Mesendoderm (in vitro differentiated cells): ENCODE measurements around the gene IL36B.

ENCODE experiments used
- DNase-seq: peaks from one replicate; pipeline ENCODE4 v3.0.0; 2013
- H2AK5ac ChIP-seq: 2 replicates; pipeline ENCODE4 v1.6.1; 2013; ENCODE audit warnings: low read length, inconsistent platforms
- H2BK120ac ChIP-seq: 2 replicates; pipeline ENCODE4 v1.6.1; 2013; ENCODE audit warnings: low read depth, mild to moderate bottlenecking, low read length, moderate library complexity, mixed read lengths
- H2BK15ac ChIP-seq: replicated peaks from 2 replicates; pipeline ENCODE4 v1.6.1; 2013; ENCODE audit warnings: low read depth, mild to moderate bottlenecking, moderate library complexity
- H2BK5ac ChIP-seq: 2 replicates; pipeline ENCODE4 v1.6.1; 2013; ENCODE audit warnings: low read length, inconsistent platforms
- H3K18ac ChIP-seq: 2 replicates; pipeline ENCODE4 v1.6.1; 2013; ENCODE audit warnings: mild to moderate bottlenecking, low read length, mixed read lengths
- H3K23ac ChIP-seq: one replicate; pipeline ENCODE4 v1.6.1; 2013; ENCODE audit warnings: low read length
- H3K27ac ChIP-seq: 2 replicates; pipeline ENCODE4 v1.5.1; 2013; ENCODE audit warnings: low read depth, mild to moderate bottlenecking, inconsistent platforms, low read length, moderate library complexity
- H3K27me3 ChIP-seq: 2 replicates; pipeline ENCODE4 v1.6.1; 2013; ENCODE audit warnings: low read length, control low read depth, mild to moderate bottlenecking, inconsistent platforms; ENCODE audit not compliant: insufficient read depth, poor library complexity
- H3K36me3 ChIP-seq: 2 replicates; pipeline ENCODE4 v1.6.1; 2013; ENCODE audit warnings: low read length, inconsistent platforms; ENCODE audit not compliant: control insufficient read depth, insufficient read depth
- H3K4ac ChIP-seq: one replicate; pipeline ENCODE4 v1.6.1; 2013; ENCODE audit warnings: low read depth, mild to moderate bottlenecking, low read length, moderate library complexity
- H3K4me1 ChIP-seq: 2 replicates; pipeline ENCODE4 v1.6.1; 2013; ENCODE audit warnings: low read depth, low read length, inconsistent platforms; ENCODE audit not compliant: control insufficient read depth
- H3K4me2 ChIP-seq: 2 replicates; pipeline ENCODE4 v1.6.1; 2013; ENCODE audit warnings: low read length
- H3K4me3 ChIP-seq: 2 replicates; pipeline ENCODE4 v1.5.1; 2013; ENCODE audit warnings: mild to moderate bottlenecking, low read length
- H3K56ac ChIP-seq: one replicate; pipeline ENCODE4 v1.6.1; 2013; ENCODE audit warnings: low read length
- H3K79me1 ChIP-seq: 2 replicates; pipeline ENCODE4 v1.6.1; 2013; ENCODE audit warnings: low read length, inconsistent platforms
- H3K79me2 ChIP-seq: 2 replicates; pipeline ENCODE4 v1.6.1; 2013; ENCODE audit warnings: mild to moderate bottlenecking, low read length; ENCODE audit not compliant: control insufficient read depth, insufficient read depth
- H3K9ac ChIP-seq: 2 replicates; pipeline ENCODE4 v1.6.1; 2013; ENCODE audit warnings: low read length, inconsistent platforms
- H4K5ac ChIP-seq: one replicate; pipeline ENCODE4 v1.6.1; 2013; ENCODE audit warnings: low read length
- H4K8ac ChIP-seq: one replicate; pipeline ENCODE4 v1.6.1; 2013; ENCODE audit warnings: low read depth, mild to moderate bottlenecking, control low read depth, low read length, moderate library complexity
- WGBS: extraction: QIAGEN DNeasy Blood & Tissue Kit; methylation state at CpG from one replicate; pipeline ENCODE4 v1.1.7; 2013; ENCODE audit warnings: low lambda C conversion rate, missing lambda C conversion rate; ENCODE audit not compliant: insufficient coverage; ENCODE audit errors: extremely low coverage; 5-methylcytosine and 5-hydroxymethylcytosine counted together

Gene IL36B

GRCh38 chr2:113025737-113026136, 26.9 kb downstream of the IL36B start:
- WGBS = no CpG with 5 or more reads among the region's 2 CpGs
- Histone ChIP-seq H2BK120ac (no peak overlapping the region), H3K56ac (no peak overlapping the region), H3K18ac (no peak overlapping the region), H4K8ac (no peak overlapping the region), H3K9ac (no peak overlapping the region), H3K4me2 (no peak overlapping the region), H2BK15ac (no peak overlapping the region), H3K36me3 (no peaks in the 10 kb centered on the region), H2AK5ac (no peak overlapping the region), H3K27me3 (no peaks in the 10 kb centered on the region), H3K4me1 (no peaks in the 10 kb centered on the region), H3K4ac (no peak overlapping the region), H3K79me2 (no peaks in the 10 kb centered on the region), H3K23ac (no peak overlapping the region), H3K79me1 (no peaks in the 10 kb centered on the region), H4K5ac (no peak overlapping the region), H2BK5ac (no peak overlapping the region), H3K4me3 (no peak overlapping the region), H3K27ac (no peak overlapping the region)
- DNase-seq = no peak

- Histone ChIP-seq H3K23ac (no peak overlapping the region), H2AK5ac (no peak overlapping the region), H4K8ac (no peak overlapping the region), H2BK15ac (no peak overlapping the region), H3K4me3 (no peak overlapping the region), H2BK120ac (no peak overlapping the region), H3K79me1 (no peaks in the 10 kb centered on the region), H3K4ac (no peak overlapping the region), H3K79me2 (no peaks in the 10 kb centered on the region), H3K18ac (no peak overlapping the region), H3K4me1 (no peaks in the 10 kb centered on the region), H3K4me2 (no peak overlapping the region), H4K5ac (no peak overlapping the region), H3K27ac (no peak overlapping the region), H3K9ac (no peak overlapping the region), H3K56ac (no peak overlapping the region), H3K36me3 (no peaks in the 10 kb centered on the region), H2BK5ac (no peak overlapping the region), H3K27me3 (no peaks in the 10 kb centered on the region)
- no peak for DNase-seq
- WGBS = no CpG with 5 or more reads among the region's 2 CpGs
Measured at GRCh38 chr2:113024764-113025163, 27.9 kb downstream of the IL36B start.

DNA sequence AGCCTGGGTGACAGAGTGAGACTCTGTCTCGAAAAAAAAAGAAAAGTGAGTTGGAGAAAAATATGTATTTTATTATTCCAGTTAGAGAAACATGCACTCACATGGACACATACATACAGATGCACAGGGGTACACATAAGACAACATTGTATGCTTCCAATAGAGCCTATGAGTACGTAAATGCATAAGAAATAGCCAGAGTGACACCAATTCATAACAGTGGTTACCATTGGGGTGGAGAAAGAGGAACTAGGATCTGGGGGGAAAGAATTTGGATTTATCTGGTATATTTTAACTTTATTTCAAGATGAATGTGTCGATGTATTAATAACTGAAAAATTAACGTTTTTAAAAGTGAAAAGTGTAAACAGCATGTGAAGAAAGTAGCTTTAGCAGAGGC, 31.4 kb downstream of the IL36B start:
- 100% methylated on average over 2 of the region's 4 CpGs for WGBS
- Histone ChIP-seq H2AK5ac (no peak overlapping the region), H3K27ac (no peak overlapping the region), H3K4me3 (no peak overlapping the region), H3K23ac (no peak overlapping the region), H3K79me1 (no peaks in the 10 kb centered on the region), H2BK120ac (no peak overlapping the region), H3K4me1 (no peaks in the 10 kb centered on the region), H4K8ac (no peak overlapping the region), H3K4me2 (no peak overlapping the region), H2BK15ac (no peak overlapping the region), H4K5ac (no peak overlapping the region), H3K36me3 (no peaks in the 10 kb centered on the region), H2BK5ac (no peak overlapping the region), H3K18ac (no peak overlapping the region), H3K56ac (no peak overlapping the region), H3K9ac (no peak overlapping the region), H3K4ac (no peak overlapping the region), H3K79me2 (no peaks in the 10 kb centered on the region), H3K27me3 (no peaks in the 10 kb centered on the region)
- no peak for DNase-seq

DNA sequence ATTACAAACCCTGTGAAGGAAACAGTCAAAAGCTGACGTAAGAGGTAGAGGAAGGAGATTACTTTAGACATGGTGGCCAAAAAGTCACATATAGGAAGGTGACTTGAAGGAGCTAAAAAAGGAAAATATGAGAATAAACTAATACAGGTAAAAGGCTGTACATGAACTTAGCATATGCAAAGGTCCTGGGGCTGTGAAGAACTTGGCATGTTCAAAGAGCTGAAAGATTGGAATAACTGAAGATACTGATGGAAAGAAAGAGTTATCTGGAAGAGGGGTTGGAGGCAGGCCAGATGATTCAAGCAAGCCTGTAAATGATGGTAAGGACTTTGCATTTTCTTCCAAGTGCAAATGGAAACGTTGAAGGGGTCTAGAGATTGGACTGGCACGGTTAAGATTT, 34.2 kb downstream of the IL36B start:
- H2BK15ac ChIP-seq = no peak overlapping the region
- no peak overlapping the region for H3K4ac ChIP-seq
- no peak overlapping the region for H4K5ac ChIP-seq
- no peak for DNase-seq
- no peak overlapping the region for H3K4me2 ChIP-seq
- H3K4me3 ChIP-seq = no peak overlapping the region
- no peaks in the 10 kb centered on the region for H3K36me3 ChIP-seq
- no peaks in the 10 kb centered on the region for H3K79me1 ChIP-seq
- WGBS = no CpG with 5 or more reads among the region's 3 CpGs
- H2AK5ac ChIP-seq = no peak overlapping the region
- no peak overlapping the region for H4K8ac ChIP-seq
- no peaks in the 10 kb centered on the region for H3K4me1 ChIP-seq
- H2BK5ac ChIP-seq = no peak overlapping the region
- H3K23ac ChIP-seq = no peak overlapping the region
- no peak overlapping the region for H3K9ac ChIP-seq
- no peak overlapping the region for H3K18ac ChIP-seq
- H3K27me3 ChIP-seq = no peaks in the 10 kb centered on the region
- H3K56ac ChIP-seq = no peak overlapping the region
- no peak overlapping the region for H2BK120ac ChIP-seq
- no peak overlapping the region for H3K27ac ChIP-seq
- H3K79me2 ChIP-seq = no peaks in the 10 kb centered on the region

GRCh38 chr2:113015655-113016054, 37.0 kb downstream of the IL36B start:
- Histone ChIP-seq H3K27ac (no peak overlapping the region), H3K4ac (no peak overlapping the region), H3K56ac (no peak overlapping the region), H3K36me3 (no peaks in the 10 kb centered on the region), H3K23ac (no peak overlapping the region), H2BK5ac (no peak overlapping the region), H4K5ac (no peak overlapping the region), H2AK5ac (no peak overlapping the region), H2BK120ac (no peak overlapping the region), H3K27me3 (no peaks in the 10 kb centered on the region), H3K4me2 (no peak overlapping the region), H3K4me3 (no peak overlapping the region), H3K79me1 (no peaks in the 10 kb centered on the region), H4K8ac (no peak overlapping the region), H3K18ac (no peak overlapping the region), H3K4me1 (no peaks in the 10 kb centered on the region), H3K9ac (no peak overlapping the region), H3K79me2 (no peaks in the 10 kb centered on the region), H2BK15ac (no peak overlapping the region)
- no CpG with 5 or more reads among the region's 2 CpGs for WGBS
- no peak for DNase-seq

DNA sequence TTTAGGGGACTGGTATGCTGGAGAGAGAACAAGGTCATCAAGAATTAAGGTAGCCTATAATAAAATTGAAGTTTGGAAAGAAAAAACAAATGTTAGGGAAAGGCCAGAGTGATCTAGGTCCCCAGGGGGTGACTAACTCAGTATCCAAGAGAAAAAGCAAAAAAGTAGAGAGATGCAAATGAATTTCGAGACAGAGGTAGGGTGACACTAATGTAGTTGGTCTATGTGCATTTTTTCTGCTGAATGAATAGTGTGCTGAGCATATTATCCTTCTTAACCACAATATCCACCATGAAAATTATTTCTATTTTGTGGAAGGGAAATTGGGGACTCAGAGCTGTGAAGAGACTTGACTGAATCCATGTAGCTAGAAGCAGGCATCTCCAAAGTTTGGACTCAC, 37.6 kb downstream of the IL36B start:
- Histone ChIP-seq H4K5ac (no peak overlapping the region), H3K56ac (no peak overlapping the region), H3K4me3 (no peak overlapping the region), H3K18ac (no peak overlapping the region), H3K79me2 (no peaks in the 10 kb centered on the region), H3K9ac (no peak overlapping the region), H4K8ac (no peak overlapping the region), H3K27ac (no peak overlapping the region), H3K27me3 (no peaks in the 10 kb centered on the region), H3K4ac (no peak overlapping the region), H3K4me1 (no peaks in the 10 kb centered on the region), H3K4me2 (no peak overlapping the region), H3K79me1 (no peaks in the 10 kb centered on the region), H3K36me3 (no peaks in the 10 kb centered on the region), H2BK15ac (no peak overlapping the region), H2BK120ac (no peak overlapping the region), H2AK5ac (no peak overlapping the region), H3K23ac (no peak overlapping the region), H2BK5ac (no peak overlapping the region)
- WGBS = no CpG with 5 or more reads among the region's 1 CpG
- DNase-seq = no peak
